ENCODE data around the gene MNDA.

MNDA gene

GRCh38 chr1:158812336-158812735 is 18.8 kb upstream of the MNDA start:
- Histone ChIP-seq H2AK5ac (ENCODE audit: low read depth, low read length) (no peak overlapping the region), H2BK120ac (ENCODE audit: low read depth, low read length) (no peak overlapping the region), H4K91ac (ENCODE audit: low read depth, low read length, poor library complexity) (no peak overlapping the region), H3K9ac (ENCODE audit: low read depth, low read length, poor library complexity) (no peak overlapping the region), H3K9me3 (replicated peaks in 1 of 2; ENCODE audit: control insufficient read depth in 2 of 2, insufficient read depth in 1 of 2, low read depth in 1 of 2, low read length in 2 of 2) (peaks cover 0 to 1% of the 10 kb centered on the region in 2 donors), H2AFZ (ENCODE audit: low read length) (no peak overlapping the region), H3K4me3 (ENCODE audit: low read length in 2 of 2) (no peak overlapping the region), H3K18ac (ENCODE audit: low read length) (no peak overlapping the region), H3K4me2 (ENCODE audit: insufficient read depth, low read length, poor library complexity, severe bottlenecking) (no peak overlapping the region), H3K14ac (ENCODE audit: low read length) (no peak overlapping the region), H3K23ac (ENCODE audit: low read depth, low read length, poor library complexity) (no peak overlapping the region), H3K36me3 (replicated peaks in 1 of 2; ENCODE audit: control insufficient read depth in 2 of 2, insufficient read depth in 2 of 2, low read length in 2 of 2) (no peaks in the 10 kb centered on the region), H3K27ac (replicated peaks; ENCODE audit: low read length) (no peak overlapping the region), H2BK15ac (ENCODE audit: low read length) (no peak overlapping the region), H3K4ac (ENCODE audit: low read length) (no peak overlapping the region), H3K27me3 (ENCODE audit: control insufficient read depth in 3 of 3, insufficient read depth in 3 of 3, low read depth in 1 of 3, low read length in 3 of 3) (no peaks in the 10 kb centered on the region), H2BK12ac (ENCODE audit: low read length) (no peak overlapping the region), H3K79me1 (ENCODE audit: low read depth, low read length) (no peaks in the 10 kb centered on the region), H4K8ac (ENCODE audit: low read depth, low read length) (no peak overlapping the region), H2BK5ac (ENCODE audit: low read length) (no peak overlapping the region), H3K4me1 (ENCODE audit: control insufficient read depth in 2 of 2, insufficient read depth in 1 of 2, low read depth in 1 of 2, low read length in 2 of 2) (no peaks in the 10 kb centered on the region)
- WGBS, 2 donors (ENCODE audit: extremely low coverage in 2 of 2, insufficient read length in 2 of 2, insufficient replicate concordance in 1 of 2) = no CpG with 5 or more reads among the region's 2 CpGs
- DNase-seq (ENCODE audit: low spot score) = no peak

- no peak overlapping the region for H3K27ac ChIP-seq (replicated peaks; ENCODE audit: low read length)
- peaks cover 0 to 1% of the 10 kb centered on the region in 2 donors for H3K9me3 ChIP-seq (replicated peaks in 1 of 2; ENCODE audit: control insufficient read depth in 2 of 2, insufficient read depth in 1 of 2, low read depth in 1 of 2, low read length in 2 of 2)
- no peak overlapping the region for H2AFZ ChIP-seq (ENCODE audit: low read length)
- H2AK5ac ChIP-seq (ENCODE audit: low read depth, low read length) = no peak overlapping the region
- no CpG with 5 or more reads among the region's 3 CpGs for WGBS, 2 donors (ENCODE audit: extremely low coverage in 2 of 2, insufficient read length in 2 of 2, insufficient replicate concordance in 1 of 2)
- H3K4me2 ChIP-seq (ENCODE audit: insufficient read depth, low read length, poor library complexity, severe bottlenecking) = no peak overlapping the region
- H4K8ac ChIP-seq (ENCODE audit: low read depth, low read length) = no peak overlapping the region
- no peak overlapping the region for H3K4me3 ChIP-seq (ENCODE audit: low read length in 2 of 2)
- H2BK120ac ChIP-seq (ENCODE audit: low read depth, low read length) = no peak overlapping the region
- H4K91ac ChIP-seq (ENCODE audit: low read depth, low read length, poor library complexity) = no peak overlapping the region
- no peak overlapping the region for H2BK5ac ChIP-seq (ENCODE audit: low read length)
- H3K27me3 ChIP-seq (ENCODE audit: control insufficient read depth in 3 of 3, insufficient read depth in 3 of 3, low read depth in 1 of 3, low read length in 3 of 3) = no peaks in the 10 kb centered on the region
- no peak overlapping the region for H3K9ac ChIP-seq (ENCODE audit: low read depth, low read length, poor library complexity)
- no peak overlapping the region for H2BK12ac ChIP-seq (ENCODE audit: low read length)
- H3K23ac ChIP-seq (ENCODE audit: low read depth, low read length, poor library complexity) = no peak overlapping the region
- no peak overlapping the region for H3K18ac ChIP-seq (ENCODE audit: low read length)
- no peak for DNase-seq (ENCODE audit: low spot score)
- H3K14ac ChIP-seq (ENCODE audit: low read length) = no peak overlapping the region
- no peak overlapping the region for H3K4ac ChIP-seq (ENCODE audit: low read length)
- no peaks in the 10 kb centered on the region for H3K79me1 ChIP-seq (ENCODE audit: low read depth, low read length)
- no peaks in the 10 kb centered on the region for H3K36me3 ChIP-seq (replicated peaks in 1 of 2; ENCODE audit: control insufficient read depth in 2 of 2, insufficient read depth in 2 of 2, low read length in 2 of 2)
- H3K4me1 ChIP-seq (ENCODE audit: control insufficient read depth in 2 of 2, insufficient read depth in 1 of 2, low read depth in 1 of 2, low read length in 2 of 2) = no peaks in the 10 kb centered on the region
- no peak overlapping the region for H2BK15ac ChIP-seq (ENCODE audit: low read length)
These were observed 18.0 kb upstream of the MNDA start for GRCh38 chr1:158813164-158813563.

- H4K8ac ChIP-seq (ENCODE audit: low read depth, low read length) = no peak overlapping the region
- H4K91ac ChIP-seq (ENCODE audit: low read depth, low read length, poor library complexity) = no peak overlapping the region
- WGBS, 2 donors (ENCODE audit: extremely low coverage in 2 of 2, insufficient read length in 2 of 2, insufficient replicate concordance in 1 of 2) = no CpG with 5 or more reads among the region's 1 CpG
- no peak overlapping the region for H2BK5ac ChIP-seq (ENCODE audit: low read length)
- peaks cover 0 to 2% of the 10 kb centered on the region in 2 donors for H3K4me1 ChIP-seq (ENCODE audit: control insufficient read depth in 2 of 2, insufficient read depth in 1 of 2, low read depth in 1 of 2, low read length in 2 of 2)
- no peak overlapping the region for H3K27ac ChIP-seq (replicated peaks; ENCODE audit: low read length)
- no peak overlapping the region for H3K4ac ChIP-seq (ENCODE audit: low read length)
- no peaks in the 10 kb centered on the region for H3K79me1 ChIP-seq (ENCODE audit: low read depth, low read length)
- no peaks in the 10 kb centered on the region for H3K9me3 ChIP-seq (replicated peaks in 1 of 2; ENCODE audit: control insufficient read depth in 2 of 2, insufficient read depth in 1 of 2, low read depth in 1 of 2, low read length in 2 of 2)
- H3K27me3 ChIP-seq (ENCODE audit: control insufficient read depth in 3 of 3, insufficient read depth in 3 of 3, low read depth in 1 of 3, low read length in 3 of 3) = no peaks in the 10 kb centered on the region
- no peaks in the 10 kb centered on the region for H3K36me3 ChIP-seq (replicated peaks in 1 of 2; ENCODE audit: control insufficient read depth in 2 of 2, insufficient read depth in 2 of 2, low read length in 2 of 2)
- no peak overlapping the region for H2AFZ ChIP-seq (ENCODE audit: low read length)
- H3K14ac ChIP-seq (ENCODE audit: low read length) = no peak overlapping the region
- no peak overlapping the region for H3K4me2 ChIP-seq (ENCODE audit: insufficient read depth, low read length, poor library complexity, severe bottlenecking)
- DNase-seq (ENCODE audit: low spot score) = no peak
- no peak overlapping the region for H2AK5ac ChIP-seq (ENCODE audit: low read depth, low read length)
- no peak overlapping the region for H3K4me3 ChIP-seq (ENCODE audit: low read length in 2 of 2)
- no peak overlapping the region for H2BK15ac ChIP-seq (ENCODE audit: low read length)
- no peak overlapping the region for H3K9ac ChIP-seq (ENCODE audit: low read depth, low read length, poor library complexity)
- H3K18ac ChIP-seq (ENCODE audit: low read length) = no peak overlapping the region
- H2BK120ac ChIP-seq (ENCODE audit: low read depth, low read length) = no peak overlapping the region
- no peak overlapping the region for H3K23ac ChIP-seq (ENCODE audit: low read depth, low read length, poor library complexity)
- H2BK12ac ChIP-seq (ENCODE audit: low read length) = no peak overlapping the region
These were observed 16.2 kb upstream of the MNDA start for GRCh38 chr1:158814970-158815369.

- Histone ChIP-seq H2AK5ac (ENCODE audit: low read depth, low read length) (no peak overlapping the region), H2BK12ac (ENCODE audit: low read length) (no peak overlapping the region), H4K8ac (ENCODE audit: low read depth, low read length) (no peak overlapping the region), H3K36me3 (replicated peaks in 1 of 2; ENCODE audit: control insufficient read depth in 2 of 2, insufficient read depth in 2 of 2, low read length in 2 of 2) (no peaks in the 10 kb centered on the region), H2BK120ac (ENCODE audit: low read depth, low read length) (no peak overlapping the region), H3K4me3 (ENCODE audit: low read length in 2 of 2) (no peak overlapping the region), H3K14ac (ENCODE audit: low read length) (no peak overlapping the region), H3K23ac (ENCODE audit: low read depth, low read length, poor library complexity) (no peak overlapping the region), H3K27ac (replicated peaks; ENCODE audit: low read length) (no peak overlapping the region), H2AFZ (ENCODE audit: low read length) (no peak overlapping the region), H2BK15ac (ENCODE audit: low read length) (no peak overlapping the region), H3K4ac (ENCODE audit: low read length) (no peak overlapping the region), H3K4me2 (ENCODE audit: insufficient read depth, low read length, poor library complexity, severe bottlenecking) (no peak overlapping the region), H3K18ac (ENCODE audit: low read length) (no peak overlapping the region), H4K91ac (ENCODE audit: low read depth, low read length, poor library complexity) (no peak overlapping the region), H3K4me1 (ENCODE audit: control insufficient read depth in 2 of 2, insufficient read depth in 1 of 2, low read depth in 1 of 2, low read length in 2 of 2) (peaks cover 0 to 2% of the 10 kb centered on the region in 2 donors), H2BK5ac (ENCODE audit: low read length) (no peak overlapping the region), H3K9me3 (replicated peaks in 1 of 2; ENCODE audit: control insufficient read depth in 2 of 2, insufficient read depth in 1 of 2, low read depth in 1 of 2, low read length in 2 of 2) (no peaks in the 10 kb centered on the region), H3K27me3 (ENCODE audit: control insufficient read depth in 3 of 3, insufficient read depth in 3 of 3, low read depth in 1 of 3, low read length in 3 of 3) (no peaks in the 10 kb centered on the region), H3K79me1 (ENCODE audit: low read depth, low read length) (no peaks in the 10 kb centered on the region), H3K9ac (ENCODE audit: low read depth, low read length, poor library complexity) (no peak overlapping the region)
- DNase-seq (ENCODE audit: low spot score) = no peak
- no CpG with 5 or more reads among the region's 1 CpG for WGBS, 2 donors (ENCODE audit: extremely low coverage in 2 of 2, insufficient read length in 2 of 2, insufficient replicate concordance in 1 of 2)
These were observed 12.6 kb upstream of the MNDA start for GRCh38 chr1:158818560-158818959.

Measured in neuronal stem cell (in vitro differentiated cells).